ENCODE results near the gene LRCH4.
"Not testable (repeated sequence)": the region's sequence is repeated elsewhere in the genome, so short reads cannot be mapped to it uniquely, and the experiment has no call there.

LRCH4 gene

DNA sequence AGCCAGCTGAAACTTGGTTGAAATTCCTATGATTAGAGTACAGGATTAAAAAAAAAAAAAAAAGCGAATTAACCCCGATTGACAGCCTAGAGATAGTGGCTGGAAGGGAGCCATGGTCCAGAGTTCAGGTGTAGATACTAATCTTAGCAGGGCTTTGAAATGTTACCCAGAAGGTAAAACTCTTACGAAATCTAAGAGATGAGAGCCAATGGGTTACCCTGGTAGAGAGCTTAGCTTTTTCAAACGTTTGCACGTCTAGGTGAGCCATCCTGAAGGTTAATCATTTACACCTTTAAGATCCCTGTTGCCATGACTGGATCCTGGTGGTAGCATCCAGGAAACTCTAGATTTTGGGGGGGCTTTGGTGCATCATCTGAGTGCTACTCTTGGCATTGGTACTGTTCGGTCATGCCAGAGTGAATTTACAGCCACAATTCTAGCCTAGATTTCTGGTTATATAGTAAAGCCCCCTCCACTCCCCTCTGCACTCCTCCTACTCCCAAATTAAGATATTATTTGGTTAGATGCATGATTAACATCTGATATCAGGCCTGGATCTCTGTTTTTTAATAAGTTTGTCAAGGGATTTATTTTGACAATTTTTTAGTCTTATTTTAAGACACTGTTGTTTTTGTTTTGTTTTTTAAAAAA, 45.7 kb downstream of the LRCH4 start:
- DNase-seq, result no peak

DNA sequence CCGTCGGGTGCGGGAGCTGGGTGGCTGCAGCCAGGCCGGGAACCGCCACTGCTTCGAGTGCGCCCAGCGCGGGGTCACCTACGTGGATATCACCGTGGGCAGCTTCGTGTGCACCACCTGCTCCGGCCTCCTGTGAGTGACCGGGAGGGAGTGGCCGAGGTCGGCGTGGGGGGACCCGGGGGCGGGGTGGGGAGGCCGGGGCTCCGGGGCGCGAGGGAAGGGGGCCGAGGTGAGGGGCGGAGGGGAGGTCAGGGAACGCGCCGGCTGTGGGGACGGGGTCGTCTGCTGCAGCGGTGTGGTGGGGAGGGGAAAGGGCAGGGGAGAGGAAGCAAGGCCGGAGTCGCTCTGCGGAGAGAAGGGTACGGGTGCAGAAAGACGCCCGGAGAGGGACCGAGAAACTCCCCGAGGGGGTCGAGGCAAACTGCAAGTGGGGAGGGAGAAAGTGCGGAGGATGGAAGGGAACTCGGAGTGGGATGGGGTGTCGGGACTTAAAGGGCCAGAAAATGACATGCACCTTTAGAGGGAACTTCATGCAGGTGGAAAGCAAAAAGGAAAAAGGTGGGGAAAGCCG, 46.4 kb downstream of the LRCH4 start:
- no peak for DNase-seq

DNA sequence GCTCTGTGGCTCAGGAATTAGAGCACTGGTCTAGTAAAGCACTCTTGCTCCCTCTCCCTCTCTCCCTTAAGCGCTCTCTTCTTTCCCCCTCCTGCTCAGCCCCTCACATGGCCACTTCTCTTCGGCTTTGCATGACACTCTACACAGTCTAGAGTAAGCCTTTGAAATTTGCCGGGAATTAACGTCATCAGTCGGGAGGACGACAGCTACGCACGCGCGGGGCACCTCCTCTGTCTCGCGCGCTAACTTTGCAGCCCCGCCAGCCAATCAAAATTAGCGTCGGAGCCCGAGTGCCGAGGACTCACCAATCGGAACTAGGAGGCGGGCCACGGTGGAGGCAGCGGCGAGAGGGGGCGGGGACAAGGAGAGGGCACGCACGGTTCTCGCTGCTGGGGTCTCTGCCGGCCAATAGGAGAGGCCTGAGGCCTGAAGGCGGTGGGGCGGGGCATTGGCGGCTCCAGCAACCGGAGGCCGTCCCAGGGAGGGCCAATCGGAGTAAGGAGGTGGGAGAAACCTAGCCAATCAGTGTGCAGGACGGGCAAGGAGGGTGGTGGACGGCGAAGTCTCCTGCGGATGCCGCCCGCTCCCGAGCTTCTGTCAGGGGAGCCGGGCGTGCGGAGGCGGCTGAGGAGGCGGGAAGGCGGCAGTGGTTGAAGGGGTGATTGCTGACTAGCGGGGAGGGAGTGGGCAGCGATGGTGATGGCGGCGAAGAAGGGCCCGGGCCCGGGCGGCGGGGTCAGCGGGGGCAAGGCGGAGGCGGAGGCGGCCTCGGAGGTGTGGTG, 47.1 kb downstream of the LRCH4 start, which contains the start of gene AGFG2:
TSS of gene AGFG2 (plus strand) at position 550 of the 782 bp plus-strand sequence. CDS start at position 694, 144 bp downstream.
- DNase-seq, result peak; percentile 100

DNA sequence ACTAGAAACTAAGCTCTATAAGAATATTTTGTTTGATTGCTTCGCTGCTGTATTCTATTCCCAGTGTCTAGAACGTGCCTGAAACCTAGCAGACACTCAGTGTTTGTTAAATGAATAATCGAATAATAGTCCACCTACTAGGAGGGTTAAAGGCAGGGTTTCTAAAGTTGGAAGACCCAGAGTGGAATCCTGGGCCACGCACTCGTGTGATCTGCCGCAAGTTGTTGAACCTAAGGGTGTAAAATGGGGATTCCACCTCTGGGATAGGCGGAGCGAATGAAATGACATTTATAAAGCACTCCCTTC, 47.6 kb downstream of the LRCH4 start:
- DNase-seq, result no peak

DNA sequence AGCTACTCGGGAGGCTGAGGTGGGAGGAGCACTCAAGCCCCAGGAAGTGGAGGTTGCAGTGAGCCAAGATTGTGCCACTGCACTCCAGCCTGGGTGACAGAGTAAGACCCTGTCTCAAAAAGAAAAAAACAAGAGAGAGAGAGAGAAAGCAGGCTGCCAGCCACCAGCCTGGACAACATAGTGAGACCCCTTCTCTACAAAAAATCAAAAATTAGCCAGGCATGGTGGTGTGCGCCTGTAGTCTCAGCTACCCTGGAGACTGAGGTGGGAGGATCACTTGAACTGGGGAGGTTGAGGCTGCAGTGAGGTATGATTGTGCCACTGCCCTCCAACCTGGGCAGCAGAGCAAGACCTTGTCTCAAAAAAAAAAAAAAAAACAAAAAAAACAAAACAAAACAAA, 49.2 kb downstream of the LRCH4 start:
- not testable (repeated sequence) for DNase-seq

DNA sequence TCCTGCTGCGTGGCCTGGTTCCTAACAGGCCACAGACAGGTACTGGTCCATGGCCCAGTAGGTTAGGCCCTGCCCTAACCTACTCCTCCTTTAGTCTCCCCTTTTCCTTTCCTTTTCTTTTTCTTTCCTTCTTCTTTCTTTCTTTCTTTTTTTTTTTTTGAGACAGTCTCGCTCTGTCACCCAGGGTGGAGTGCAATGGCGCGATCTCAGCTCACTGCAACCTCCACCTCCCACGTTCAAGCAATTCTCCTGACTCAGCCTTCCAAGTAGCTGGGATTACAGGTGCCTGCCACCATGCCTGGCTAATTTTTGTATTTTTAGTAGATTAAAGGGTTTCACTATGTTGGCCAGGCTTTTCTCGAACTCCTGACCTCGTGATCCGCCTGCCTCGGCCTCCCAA, 49.9 kb downstream of the LRCH4 start:
- not testable (repeated sequence) for DNase-seq

DNA sequence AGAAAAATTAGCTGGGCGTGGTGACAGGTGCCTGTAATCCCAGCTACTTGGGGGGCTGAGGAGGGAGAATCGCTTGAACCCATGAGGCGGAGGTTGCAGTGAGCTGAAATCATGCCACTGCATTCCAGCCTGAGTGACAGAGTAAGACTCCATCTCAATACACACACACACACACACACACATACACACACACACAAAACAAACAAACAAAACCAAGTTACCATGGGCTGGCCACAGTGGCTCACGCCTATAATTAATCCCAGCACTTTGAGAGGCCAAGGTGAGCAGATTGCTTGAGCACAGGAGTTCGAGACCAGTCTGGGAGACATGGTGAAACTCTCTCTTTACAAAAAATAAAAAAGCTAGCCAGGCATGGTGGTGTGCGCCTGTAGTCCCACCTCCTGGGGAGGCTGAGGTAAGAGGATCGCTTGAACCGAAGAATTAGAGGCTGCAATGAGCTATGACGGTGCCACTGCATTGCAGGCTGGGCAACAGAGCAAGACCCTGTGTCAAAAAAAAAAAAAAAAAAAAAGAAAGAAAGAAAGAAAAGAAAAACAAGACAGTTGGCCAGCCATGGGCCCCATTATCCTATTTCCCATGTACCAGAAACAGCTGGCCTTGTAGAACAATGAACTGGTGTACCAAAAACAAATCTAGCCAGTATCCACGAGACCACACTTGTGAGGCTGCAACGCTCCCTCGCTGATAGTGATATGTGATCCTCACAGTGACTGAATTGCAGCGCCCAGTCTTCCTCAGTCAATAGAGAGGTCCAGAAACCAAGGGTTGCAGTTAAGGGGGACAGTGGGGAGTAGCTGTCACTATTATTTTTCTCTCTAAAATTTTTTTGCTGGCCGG, 53.5 kb downstream of the LRCH4 start:
- DNase-seq, result no peak

DNA sequence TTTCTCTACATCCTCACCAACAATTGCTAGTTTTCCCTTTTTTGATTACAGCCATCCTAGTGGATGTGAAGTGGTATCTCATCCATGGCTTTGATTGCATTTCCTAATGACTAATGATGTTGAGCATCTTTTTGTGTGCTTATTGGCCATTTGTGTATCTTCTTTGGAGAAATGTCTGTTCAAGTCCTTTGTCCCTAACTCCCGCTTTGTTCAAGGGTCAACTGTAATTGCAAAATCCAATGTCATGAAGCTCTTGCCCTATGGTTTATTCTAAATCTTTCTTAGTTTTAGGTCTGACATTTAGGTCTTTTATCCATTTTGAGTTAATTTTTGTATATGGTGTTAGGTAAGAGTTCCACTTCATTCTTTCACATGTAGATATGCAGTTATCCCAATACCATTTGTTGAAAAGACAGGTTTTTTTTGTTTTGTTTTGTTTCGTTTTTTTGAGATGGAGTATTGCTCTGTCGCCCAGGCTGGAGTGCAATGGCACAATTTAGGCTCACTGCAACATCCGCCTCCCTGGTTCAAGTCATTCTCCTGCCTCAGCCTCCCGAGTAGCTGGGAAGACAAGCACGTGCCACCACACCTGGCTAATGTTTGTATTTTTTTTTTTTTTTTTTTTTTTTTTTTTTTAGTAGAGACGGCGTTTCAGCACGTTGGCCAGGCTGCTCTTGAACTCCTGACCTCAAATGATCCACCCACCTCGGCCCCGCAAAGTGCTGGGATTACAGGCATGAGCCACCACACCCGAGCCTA, 57.6 kb downstream of the LRCH4 start:
- not testable (repeated sequence) for DNase-seq

Measured in MV-4-11 (cell line).